H1 (cell line): ENCODE data around the gene ZNF20. TPM values are rescaled to one million over a fixed set of nuclear protein-coding genes. Genes with fewer than 3 reads are reported as not detected.

Experiments
- CHD7 ChIP-seq: fragments of 300-600 bp; sonication (generic); IDR thresholded peaks from 2 replicates; pipeline ENCODE4 v1.7.1; 2012; ENCODE audit warnings: low read length, moderate library complexity, mild to moderate bottlenecking, inconsistent platforms; ENCODE audit not compliant: insufficient replicate concordance
- CTCF ChIP-seq, 3 experiments: IDR thresholded peaks; 1 replicate in 2 of 3; 2 replicates in 1 of 3; pipeline versions ENCODE4 v1.5.1 to v1.6.1; 2011; ENCODE audit warnings: low read length in 3 of 3, mild to moderate bottlenecking in 3 of 3, inconsistent platforms in 2 of 3, low read depth in 1 of 3, moderate library complexity in 1 of 3; ENCODE audit not compliant: insufficient read depth in 1 of 3; ENCODE audit errors: control extremely low read depth in 1 of 3
- E2F6 ChIP-seq: IDR thresholded peaks from 2 replicates; pipeline ENCODE4 v1.6.1; 2012; ENCODE audit warnings: inconsistent platforms
- EZH2 ChIP-seq: fragments of 200-600 bp; sonication (generic); IDR thresholded peaks from 2 replicates; pipeline ENCODE4 v1.7.1; 2012; ENCODE audit warnings: low read depth, mild to moderate bottlenecking, moderate library complexity, low read length, inconsistent platforms; ENCODE audit not compliant: severe bottlenecking
- FOSL1 ChIP-seq: IDR thresholded peaks from 2 replicates; pipeline ENCODE4 v1.6.1; 2011; ENCODE audit warnings: mild to moderate bottlenecking, low read depth, low read length, moderate library complexity; ENCODE audit not compliant: insufficient read depth
- JUN ChIP-seq: IDR thresholded peaks from 2 replicates; pipeline ENCODE4 v1.6.1; 2011; ENCODE audit warnings: low read depth, mild to moderate bottlenecking, improper control_type of control experiment, low read length
- KDM4A ChIP-seq: IDR thresholded peaks from one replicate; pipeline ENCODE4 v1.7.1; 2012; ENCODE audit warnings: low read depth, mild to moderate bottlenecking, moderate library complexity, low read length, inconsistent platforms; ENCODE audit not compliant: severe bottlenecking
- POLR2AphosphoS5 ChIP-seq: IDR thresholded peaks from 2 replicates; pipeline ENCODE4 v1.6.1; 2011; ENCODE audit warnings: low read depth, low read length
- polyA plus RNA-seq, 7 experiments: library from polyadenylated mRNA; depleted of rRNA in 3 of 7; stranded (reverse) in 5 of 7; unstranded in 2 of 7; fragments of >200 nt in 5 of 7; fragments of 200-250 nt in 2 of 7; gene quantifications; 1 replicate in 5 of 7; 2 replicates in 1 of 7; 4 replicates in 1 of 7; pipeline versions ENCODE4 v1.2.1 to v1.2.3, GENCODE V29; 2011 to 2013; ENCODE audit warnings: missing spikeins in 2 of 7, mixed read lengths in 2 of 7
- total RNA-seq: library from RNA; stranded (reverse); fragmentation: NEBNext Ultra II Directional; extraction: Animal tissue kit (Norgen Biotek cat#: 25700); gene quantifications from 2 replicates; pipeline ENCODE4 v1.2.1, GENCODE V29; 2021

Gene ZNF20
- total and polyA plus RNA-seq, 2 of the 8 experiments (the other 6 are each of a cell fraction or from before 2014, with no cell fraction given), result 1.6 to 9.0 TPM

GRCh38 chr19:12113121-12113520, 27.0 kb downstream of the ZNF20 start (continued):
- no peak for TF ChIP-seq CHD7
- no peak for TF ChIP-seq EZH2
- TF ChIP-seq E2F6, result no peak
- TF ChIP-seq POLR2AphosphoS5, result no peak
- TF ChIP-seq KDM4A, result no peak
- no peak for TF ChIP-seq JUN
- no peak for TF ChIP-seq CTCF (IDR thresholded peaks at IDR 0.05; ENCODE audit: control extremely low read depth in 1 of 3, insufficient read depth in 1 of 3, low read depth in 1 of 3, low read length in 3 of 3)
- TF ChIP-seq FOSL1, result no peak
